Cardiac ventricle fibroblast (primary cell): ENCODE measurements around the gene CCDC117. TPM values are rescaled to one million over a fixed set of nuclear protein-coding genes. Genes with fewer than 3 reads are reported as not detected.

ENCODE experiments used
- total RNA-seq: library from RNA; depleted of rRNA; stranded (reverse); fragments of >200 nt; gene quantifications from 2 replicates; pipeline ENCODE4 v1.2.3, GENCODE V29; 2015

The CCDC117 gene, protein sequence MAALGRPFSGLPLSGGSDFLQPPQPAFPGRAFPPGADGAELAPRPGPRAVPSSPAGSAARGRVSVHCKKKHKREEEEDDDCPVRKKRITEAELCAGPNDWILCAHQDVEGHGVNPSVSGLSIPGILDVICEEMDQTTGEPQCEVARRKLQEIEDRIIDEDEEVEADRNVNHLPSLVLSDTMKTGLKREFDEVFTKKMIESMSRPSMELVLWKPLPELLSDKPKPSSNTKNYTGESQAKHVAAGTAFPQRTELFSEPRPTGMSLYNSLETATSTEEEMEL
- 15.8 and 21.9 TPM in 2 replicates for total RNA-seq

DNA sequence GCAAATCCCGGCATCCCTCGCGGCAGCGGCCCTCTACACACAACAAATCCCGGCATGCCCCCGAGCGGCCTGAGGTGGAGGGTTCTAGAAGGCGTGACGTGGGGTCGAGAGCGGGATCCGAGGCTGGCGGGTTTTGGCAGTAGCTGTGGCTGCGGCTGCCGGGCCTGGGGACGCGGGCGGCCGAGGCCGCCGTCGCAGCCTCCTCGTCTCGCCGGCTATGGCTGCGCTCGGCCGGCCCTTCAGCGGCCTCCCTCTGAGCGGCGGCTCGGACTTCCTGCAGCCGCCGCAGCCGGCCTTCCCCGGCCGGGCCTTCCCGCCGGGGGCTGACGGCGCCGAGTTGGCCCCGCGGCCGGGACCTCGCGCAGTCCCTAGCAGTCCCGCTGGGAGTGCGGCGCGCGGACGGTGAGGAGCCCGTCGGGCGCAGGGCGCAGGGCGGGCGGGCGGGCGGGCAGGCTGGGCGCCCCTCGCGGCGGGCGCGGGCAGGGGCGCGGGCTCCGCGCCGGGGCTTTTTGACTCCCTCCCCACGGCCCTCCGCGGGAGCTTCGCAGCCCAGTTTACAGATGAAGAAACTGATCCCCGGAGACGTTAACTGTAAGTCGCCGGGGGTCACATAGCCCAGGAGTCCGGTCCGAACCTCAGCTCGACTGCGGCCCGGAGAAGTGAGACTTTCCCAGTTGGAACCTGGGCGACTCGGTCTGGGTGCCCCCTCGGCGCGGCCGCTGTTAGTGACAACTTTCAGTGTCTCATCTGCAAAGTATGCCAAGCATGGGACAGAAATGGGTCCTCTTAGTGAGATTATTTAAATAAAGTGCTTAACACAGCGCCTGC, at the start of gene CCDC117:
Gene CCDC117, plus strand, starts transcription at position 63 of the 828 bp plus-strand sequence. Its CDS starts 155 bp downstream, at position 218.

DNA sequence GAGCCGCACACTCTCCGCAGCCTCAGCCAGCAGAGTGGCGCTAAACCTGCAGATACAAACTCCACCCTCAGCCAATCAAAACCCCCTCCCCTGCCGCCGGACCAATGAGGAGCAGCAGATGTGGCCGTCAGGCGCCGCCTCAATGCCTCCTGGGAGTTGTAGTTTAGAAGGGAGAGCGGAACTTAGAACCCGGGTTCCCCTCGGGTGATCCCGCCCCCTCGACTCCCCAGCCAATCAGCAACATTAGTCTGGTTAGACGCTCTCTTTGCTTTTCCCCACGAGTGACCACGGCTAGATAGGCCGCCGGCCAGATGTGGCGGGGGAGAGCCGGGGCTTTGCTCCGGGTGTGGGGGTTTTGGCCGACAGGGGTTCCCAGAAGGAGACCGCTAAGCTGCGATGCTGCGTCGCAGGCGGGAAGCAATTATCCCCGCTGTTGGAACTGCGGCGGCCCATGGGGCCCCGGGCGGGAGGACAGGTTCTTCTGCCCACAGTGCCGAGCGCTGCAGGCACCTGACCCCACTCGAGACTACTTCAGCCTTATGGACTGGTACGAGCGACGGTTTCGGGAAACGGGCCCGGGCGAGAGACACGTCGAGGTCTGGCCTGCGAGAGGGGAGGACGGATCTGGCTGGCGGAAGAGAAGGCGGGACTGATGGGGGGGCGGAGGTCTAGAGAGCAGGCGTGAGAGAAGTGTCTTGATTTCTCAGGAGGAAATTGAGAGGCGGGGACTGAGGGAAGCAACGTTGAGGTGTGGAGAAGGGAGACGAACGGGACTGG, 30.5 kb upstream of the CCDC117 start, which contains the start of the genes CHEK2 and HSCB:
Gene CHEK2, minus strand, starts transcription at position 36 of the 777 bp plus-strand sequence. CDS start 7,099 bp downstream, outside the sequence.
Gene HSCB, plus strand, starts transcription at position 255 of the 777 bp plus-strand sequence. Its CDS starts 57 bp downstream, at position 312.

DNA sequence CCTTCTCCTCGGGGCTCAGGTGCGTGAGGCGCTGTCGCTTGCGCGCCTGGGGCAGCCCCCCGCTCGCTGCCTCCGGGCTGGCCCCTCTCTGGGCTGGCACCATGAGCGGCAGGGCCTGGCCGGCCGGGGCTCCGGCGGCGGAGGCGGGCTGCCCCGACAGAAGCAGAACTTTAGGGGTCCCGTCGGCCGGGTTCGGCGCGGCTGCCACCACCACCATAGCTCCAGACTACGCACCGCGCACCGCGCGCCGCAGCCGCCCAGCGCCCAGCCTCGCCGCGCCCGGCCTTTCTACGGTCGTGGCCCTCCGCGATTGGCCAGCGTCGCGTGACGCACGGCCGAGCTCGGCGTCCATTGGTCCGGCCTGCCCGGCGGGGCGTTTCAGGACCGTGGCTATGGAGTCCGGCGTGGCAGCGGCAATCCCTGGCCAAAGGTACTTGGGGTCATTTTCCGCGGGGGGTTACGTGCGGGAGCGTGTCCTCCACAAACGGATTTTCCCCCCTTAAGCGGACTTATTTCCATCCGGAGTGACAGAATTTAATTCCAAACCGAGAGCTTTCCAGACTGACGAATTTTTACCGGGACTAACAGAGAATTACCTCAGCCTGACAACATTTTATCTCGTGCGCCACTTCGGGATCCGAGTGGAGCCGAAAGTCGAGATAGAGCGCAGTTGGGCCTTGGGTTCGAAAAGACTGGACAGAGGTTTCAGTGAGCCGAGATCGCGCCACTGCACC, 28.0 kb downstream of the CCDC117 start, which contains the start of gene XBP1:
Gene XBP1, minus strand, starts transcription at position 262 of the 734 bp plus-strand sequence.

Other genes starting within 250 kb of the CCDC117 start
- 45.1 and 62.4 TPM in 2 replicates for gene TTC28, start 92.9 kb upstream of the CCDC117 start, total RNA-seq
- 13.2 and 14.9 TPM in 2 replicates for gene CHEK2, start 30.9 kb upstream of the CCDC117 start, total RNA-seq
- 19.0 and 28.6 TPM in 2 replicates for gene HSCB, start 30.7 kb upstream of the CCDC117 start, total RNA-seq
- gene XBP1, start 27.9 kb downstream of the CCDC117 start, total RNA-seq = 137 and 165 TPM in 2 replicates
- gene ZNRF3, start 110.9 kb downstream of the CCDC117 start, total RNA-seq = 3.7 and 5.1 TPM in 2 replicates